Hematopoietic multipotent progenitor cell treated with erythropoietin and hydrocortisone succinate and interleukin-3 and kit ligand, for 6 days (in vitro differentiated cells): ENCODE results near the gene EPHA1.
A peak's percentile ranks its signal among the peaks of the same experiment; 100 is the strongest.
"Not testable (repeated sequence)": the region's sequence is repeated elsewhere in the genome, so short reads cannot be mapped to it uniquely, and the experiment has no call there.

Source experiments
- DNase-seq: peaks from one replicate; pipeline ENCODE4 v3.0.0-alpha.2; 2015

Gene EPHA1

GRCh38 chr7:143401265-143401664, 7.4 kb downstream of the EPHA1 start:
- no peak for DNase-seq

GRCh38 chr7:143399642-143400041, 9.0 kb downstream of the EPHA1 start:
- DNase-seq = no peak

- no peak for DNase-seq
These were observed 9.5 kb downstream of the EPHA1 start for GRCh38 chr7:143399151-143399550.

GRCh38 chr7:143398616-143399015, 10.0 kb downstream of the EPHA1 start:
- no peak for DNase-seq

GRCh38 chr7:143397710-143398530, 10.7 kb downstream of the EPHA1 start:
- no peak for DNase-seq

GRCh38 chr7:143396625-143397556, 11.8 kb downstream of the EPHA1 start:
- DNase-seq = no peak

- DNase-seq = no peak
These were observed 12.5 kb downstream of the EPHA1 start for GRCh38 chr7:143396182-143396581.

GRCh38 chr7:143395187-143396149, 13.2 kb downstream of the EPHA1 start:
- peak; percentile 60 for DNase-seq

- DNase-seq = no peak
These were observed 13.9 kb downstream of the EPHA1 start for GRCh38 chr7:143394777-143395176.

- DNase-seq = no peak
These were observed 14.6 kb downstream of the EPHA1 start for GRCh38 chr7:143394068-143394467.

- no peak for DNase-seq
These were observed 15.2 kb downstream of the EPHA1 start for GRCh38 chr7:143393267-143394041.

GRCh38 chr7:143392875-143393266, 15.8 kb downstream of the EPHA1 start:
- no peak for DNase-seq

GRCh38 chr7:143392427-143392826, 16.2 kb downstream of the EPHA1 start:
- not testable (repeated sequence) for DNase-seq

GRCh38 chr7:143391462-143392404, 16.9 kb downstream of the EPHA1 start:
- DNase-seq = peak; percentile 27

GRCh38 chr7:143390773-143391317, 17.8 kb downstream of the EPHA1 start:
- no peak for DNase-seq

GRCh38 chr7:143390104-143390772, 18.4 kb downstream of the EPHA1 start:
- no peak for DNase-seq

GRCh38 chr7:143389316-143390103, 19.1 kb downstream of the EPHA1 start:
- DNase-seq = no peak

GRCh38 chr7:143388491-143389101, 20.1 kb downstream of the EPHA1 start:
- DNase-seq = no peak
